GM21367 (cell line): ENCODE results near the gene NRXN3.
"Not testable (repeated sequence)": the region's sequence is repeated elsewhere in the genome, so short reads cannot be mapped to it uniquely, and the experiment has no call there.

Source experiments
- ATAC-seq: cut with Tn5 transposase; IDR thresholded peaks from one replicate; pipeline ENCODE4 v1.9.1; 2021; ENCODE audit not compliant: unreplicated experiment

Gene NRXN3

GRCh38 chr14:78974691-78975090 is 804.5 kb downstream of the NRXN3 start:
- no peak for ATAC-seq

DNA sequence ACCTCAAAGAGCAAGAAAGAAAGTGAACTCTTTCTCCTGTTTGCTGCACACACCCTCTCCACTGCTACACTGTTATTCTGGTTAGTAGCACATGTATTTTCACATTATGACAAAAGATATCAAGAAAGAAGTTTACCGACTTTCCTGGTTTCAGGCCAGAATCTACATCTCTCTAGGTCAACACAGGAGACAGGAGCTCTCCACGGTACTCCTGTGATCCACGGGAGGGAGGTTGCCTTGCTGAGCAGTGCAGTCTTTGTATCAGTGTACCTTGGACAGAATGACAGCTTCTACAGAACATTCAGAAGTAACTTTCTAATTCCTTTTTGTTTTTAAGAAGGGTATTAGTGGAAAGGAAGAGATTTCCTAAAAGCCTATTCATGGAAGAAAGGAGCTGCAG is 805.6 kb downstream of the NRXN3 start:
- no peak for ATAC-seq

GRCh38 chr14:78978896-78979295 is 808.7 kb downstream of the NRXN3 start:
- no peak for ATAC-seq

DNA sequence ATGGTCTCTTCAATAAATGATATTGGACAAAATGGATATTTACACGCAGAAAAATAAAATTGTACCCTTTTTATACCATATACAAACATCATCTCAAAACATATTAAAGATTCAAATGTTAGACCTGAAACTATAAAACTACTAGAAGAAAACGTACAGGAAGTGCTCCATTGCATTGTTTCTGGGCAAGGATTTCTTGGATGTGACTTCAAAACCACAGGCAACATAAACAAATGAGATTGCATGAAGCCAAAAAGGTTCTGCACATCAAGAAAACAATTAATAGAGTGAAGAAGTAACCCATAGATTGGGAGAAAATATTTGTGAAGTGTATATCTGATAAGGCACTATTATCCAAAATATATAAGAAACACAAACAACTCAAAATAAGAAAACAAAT is 812.4 kb downstream of the NRXN3 start:
- ATAC-seq, result no peak

GRCh38 chr14:78983126-78983525 is 813.0 kb downstream of the NRXN3 start:
- ATAC-seq, result no peak

GRCh38 chr14:78985668-78986381 is 815.7 kb downstream of the NRXN3 start:
- ATAC-seq, result no peak

- ATAC-seq, result no peak
Measured at GRCh38 chr14:78986989-78987388, 816.8 kb downstream of the NRXN3 start.

DNA sequence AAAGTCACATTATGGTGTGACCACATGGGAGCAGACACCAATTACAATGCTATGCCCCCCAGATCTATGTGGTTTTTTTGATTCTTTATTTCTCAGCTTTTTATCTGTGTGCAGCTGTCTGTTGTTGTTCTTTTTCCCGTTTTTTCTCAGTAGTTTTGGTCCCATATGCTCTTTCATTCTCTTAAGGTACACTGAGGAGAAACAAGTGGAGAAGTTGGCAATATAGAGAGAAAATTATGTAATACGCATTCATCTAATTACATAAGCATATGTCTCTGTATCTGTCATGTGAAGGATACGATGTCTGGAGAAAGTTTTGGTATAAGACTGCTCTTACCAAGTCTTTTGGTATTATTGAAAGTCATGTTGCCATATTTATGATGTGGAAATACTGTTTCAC is 819.0 kb downstream of the NRXN3 start:
- no peak for ATAC-seq

- no peak for ATAC-seq
Measured at GRCh38 chr14:78992867-78993266, 822.7 kb downstream of the NRXN3 start.

GRCh38 chr14:78997811-78998210 is 827.6 kb downstream of the NRXN3 start:
- no peak for ATAC-seq

DNA sequence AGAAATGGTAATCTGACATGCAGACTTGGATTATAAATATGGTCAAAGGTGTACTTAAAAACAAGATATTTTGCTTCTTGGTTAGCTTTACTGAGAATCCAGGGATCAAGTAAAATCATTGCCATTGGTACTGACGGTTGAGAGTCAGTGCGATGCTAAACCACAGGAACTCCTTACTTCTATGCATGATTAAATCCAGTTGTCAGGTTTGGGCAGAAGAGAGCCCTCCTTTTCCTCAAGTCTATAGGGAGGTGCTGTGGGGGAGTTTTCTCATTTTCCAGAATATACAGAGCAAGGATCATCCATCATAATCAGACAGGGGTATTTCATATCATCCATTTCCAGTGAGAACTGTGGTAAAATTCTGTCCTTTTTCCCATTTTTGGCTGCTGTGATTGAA is 839.1 kb downstream of the NRXN3 start:
- ATAC-seq, result no peak

DNA sequence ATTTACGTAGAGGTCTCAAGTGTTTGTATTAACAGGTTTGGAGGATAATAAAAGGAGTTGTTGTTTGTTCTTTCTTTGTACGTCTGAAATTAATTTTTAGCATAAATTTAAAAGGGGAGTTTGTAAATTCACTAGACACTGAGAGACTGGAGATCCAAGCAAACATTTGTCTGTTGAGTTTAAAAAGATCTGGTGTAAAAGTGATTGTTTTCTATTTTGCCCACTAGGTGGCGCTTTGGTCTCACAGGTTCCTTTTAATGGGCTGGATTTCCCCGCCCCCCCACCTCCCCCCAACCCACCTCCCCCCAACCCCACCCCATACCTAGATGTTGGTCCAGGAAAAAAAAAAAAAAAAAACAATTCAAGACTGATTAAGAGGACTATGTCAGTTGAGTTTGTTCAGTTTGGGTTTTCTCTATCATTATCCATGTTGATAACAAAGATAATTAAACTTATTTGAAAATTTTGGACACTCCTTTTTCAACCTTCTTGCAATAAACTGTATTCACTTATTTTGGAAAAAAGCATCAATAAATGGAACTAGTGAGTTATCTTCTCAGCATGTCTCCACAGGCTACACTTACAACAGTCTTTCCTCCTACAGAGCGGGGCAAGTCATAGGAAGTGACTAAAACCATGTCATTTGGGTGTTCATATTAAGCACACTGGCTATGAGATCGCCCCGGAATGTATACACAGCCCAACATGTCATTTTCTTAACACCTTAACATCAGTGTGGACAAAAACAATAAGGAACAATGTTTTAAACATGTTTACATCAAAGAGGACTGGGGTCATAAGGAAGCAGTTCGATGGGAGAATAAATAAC is 841.1 kb downstream of the NRXN3 start:
- ATAC-seq, result no peak

DNA sequence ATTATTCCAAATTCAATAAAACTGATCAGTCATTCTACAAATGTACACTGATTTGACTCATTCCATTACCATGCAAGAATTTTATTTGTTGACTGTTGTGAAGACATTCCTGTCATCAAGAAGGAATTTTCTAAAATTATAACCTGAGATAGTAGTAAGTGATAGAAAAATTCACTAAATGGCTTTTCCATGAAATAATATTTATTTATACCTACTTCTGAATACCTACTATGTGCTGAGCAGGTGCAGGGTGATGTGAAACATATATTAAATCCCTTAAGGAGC is 841.7 kb downstream of the NRXN3 start:
- no peak for ATAC-seq

DNA sequence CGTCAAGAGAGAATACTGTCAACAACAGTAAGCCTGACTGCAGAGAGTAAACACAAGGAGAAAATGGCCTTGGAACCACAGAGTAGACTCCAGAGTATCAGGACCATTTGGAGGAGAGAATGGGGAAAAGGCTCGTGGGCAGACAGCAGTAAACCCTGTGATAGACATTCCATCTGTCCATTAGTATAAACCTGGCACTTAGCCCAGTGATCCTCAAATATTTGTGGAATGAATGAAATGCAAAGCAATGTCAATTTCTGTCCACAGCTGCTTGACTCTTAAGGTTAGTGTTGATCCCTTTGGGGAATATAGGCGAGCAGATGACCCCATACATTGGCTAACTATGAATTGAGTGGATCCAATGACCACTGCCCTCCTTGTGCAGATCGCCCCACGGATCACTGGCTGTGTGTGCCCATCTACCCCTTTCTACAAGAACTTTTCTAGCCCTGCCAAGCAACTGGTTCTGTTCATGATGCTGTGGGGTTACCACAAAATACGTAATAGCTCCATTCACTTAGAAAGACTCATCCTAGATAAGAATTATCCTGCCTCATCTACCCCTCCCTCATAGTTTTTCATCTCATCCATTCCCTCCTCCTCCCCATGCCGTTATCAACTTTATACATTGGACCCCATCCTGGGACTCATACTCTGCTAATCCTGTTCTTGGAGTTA is 846.8 kb downstream of the NRXN3 start:
- no peak for ATAC-seq

GRCh38 chr14:79017561-79017960 is 847.4 kb downstream of the NRXN3 start:
- no peak for ATAC-seq

- no peak for ATAC-seq
Measured at GRCh38 chr14:79018836-79019235, 848.7 kb downstream of the NRXN3 start.

GRCh38 chr14:79019898-79020297 is 849.7 kb downstream of the NRXN3 start:
- ATAC-seq, result not testable (repeated sequence)

- ATAC-seq, result no peak
Measured at GRCh38 chr14:79021766-79022165, 851.6 kb downstream of the NRXN3 start.

- ATAC-seq, result no peak
Measured at GRCh38 chr14:79027138-79027537, 857.0 kb downstream of the NRXN3 start.

DNA sequence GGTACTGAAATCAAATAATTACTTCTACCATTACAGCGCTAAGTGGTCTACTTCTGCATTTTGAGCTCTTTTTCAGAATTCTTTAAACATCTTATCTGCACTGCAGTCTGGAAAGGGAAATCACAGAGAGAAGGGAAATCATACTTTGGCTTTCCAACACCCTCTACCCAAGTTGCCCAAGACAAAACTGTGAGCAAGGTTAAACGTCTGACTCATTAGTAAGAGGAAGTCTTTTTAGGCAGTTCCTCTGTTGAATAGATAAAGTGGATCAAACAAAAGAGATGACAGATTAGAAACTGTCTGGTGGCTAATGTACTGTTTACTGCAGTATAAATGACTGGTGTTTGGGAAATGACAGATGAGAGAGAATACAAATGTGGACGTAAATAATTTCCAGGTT is 858.1 kb downstream of the NRXN3 start:
- ATAC-seq, result no peak

- no peak for ATAC-seq
Measured at GRCh38 chr14:79036441-79036840, 866.3 kb downstream of the NRXN3 start.

- no peak for ATAC-seq
Measured at GRCh38 chr14:79037106-79037505, 866.9 kb downstream of the NRXN3 start.
